Activated CD4-positive, alpha-beta T cell treated with anti-CD3 and anti-CD28 coated beads, Interleukin-2, amount 50 U/mL, for 24 hours (primary cell): Measurements from ENCODE around the gene C3orf62.

ENCODE experiments used
- DNase-seq, 2 donors: peaks; one replicate each; pipeline ENCODE4 v3.0.0-alpha.2; 2020; ENCODE audit warnings: low read depth in 1 of 2, low spot score in 1 of 2

Gene C3orf62

GRCh38 chr3:49276475-49277382 lies at the start of gene C3orf62:
Gene C3orf62, minus strand, starts transcription at chr3:49277232. Its CDS starts 360 bp downstream, at chr3:49276872.
- DNase-seq = peak; percentile 45 to 62

- DNase-seq = no peak
These were observed 47.7 kb upstream of the C3orf62 start for GRCh38 chr3:49324768-49325167.

- DNase-seq = no peak
These were observed 39.8 kb upstream of the C3orf62 start for GRCh38 chr3:49316696-49317457.

- no peak for DNase-seq
These were observed 37.1 kb upstream of the C3orf62 start for GRCh38 chr3:49313896-49314688.

GRCh38 chr3:49311283-49311682 lies 34.3 kb upstream of the C3orf62 start:
- no peak for DNase-seq

GRCh38 chr3:49310677-49311076 lies 33.6 kb upstream of the C3orf62 start:
- no peak for DNase-seq

- DNase-seq = no peak
These were observed 28.6 kb upstream of the C3orf62 start for GRCh38 chr3:49305608-49306007.

GRCh38 chr3:49302613-49303012 lies 25.6 kb upstream of the C3orf62 start:
- DNase-seq = no peak

- DNase-seq = no peak
These were observed 23.6 kb upstream of the C3orf62 start for GRCh38 chr3:49300595-49300994.

- no peak for DNase-seq
These were observed 21.5 kb upstream of the C3orf62 start for GRCh38 chr3:49298511-49298910.

- no peak for DNase-seq
These were observed 19.9 kb upstream of the C3orf62 start for GRCh38 chr3:49296781-49297411.

- DNase-seq = peak in 1 of 2 donors; percentile 31
These were observed 18.5 kb upstream of the C3orf62 start for GRCh38 chr3:49295489-49296058.

- no peak for DNase-seq
These were observed 17.3 kb upstream of the C3orf62 start for GRCh38 chr3:49294343-49294742.

- DNase-seq = no peak
These were observed 7.0 kb upstream of the C3orf62 start for GRCh38 chr3:49283997-49284396.

- no peak for DNase-seq
These were observed 2.3 kb upstream of the C3orf62 start for GRCh38 chr3:49279376-49279775.

GRCh38 chr3:49278548-49278947 lies 1.5 kb upstream of the C3orf62 start:
- no peak for DNase-seq

GRCh38 chr3:49277383-49277775 lies 347 bp upstream of the C3orf62 start:
- DNase-seq = no peak

GRCh38 chr3:49273825-49274532 lies 3.1 kb downstream of the C3orf62 start:
- no peak for DNase-seq

- no peak for DNase-seq
These were observed 6.0 kb downstream of the C3orf62 start for GRCh38 chr3:49271047-49271446.

- DNase-seq = no peak
These were observed 6.9 kb downstream of the C3orf62 start for GRCh38 chr3:49270156-49270500.
